COLO668 (cell line): ENCODE results near the gene ACKR3.

Experiments used
- DNase-seq: peaks from one replicate; lab custom pipeline; 2025; ENCODE audit not compliant: unreplicated experiment; lab: John Stamatoyannopoulos, UW

The ACKR3 gene

GRCh38 chr2:236569573-236569973, at the start of gene ACKR3:
TSS of gene ACKR3 (plus strand) at chr2:236569825. CDS start at chr2:236580466, 10,641 bp downstream.
- DNase-seq = peak; percentile 49

DNA sequence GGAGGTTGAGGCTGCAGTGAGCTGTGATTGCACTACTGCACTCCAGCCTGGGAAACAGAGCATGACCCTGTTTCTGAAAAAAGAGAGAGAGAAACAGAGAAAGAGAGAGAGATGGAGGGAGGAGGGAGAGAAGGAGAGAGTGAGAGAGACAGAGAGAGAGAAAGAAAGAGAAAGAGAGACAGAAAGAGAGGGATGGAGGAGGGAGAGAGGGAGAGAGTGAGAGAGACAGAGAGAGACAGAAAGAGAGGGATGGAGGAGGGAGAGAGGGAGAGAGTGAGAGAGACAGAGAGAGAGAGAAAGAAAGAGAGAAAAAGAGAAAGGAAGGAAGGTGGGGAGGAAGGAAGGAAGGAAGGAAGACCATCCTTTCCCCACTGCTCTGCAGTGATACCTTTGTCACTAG, 48.1 kb upstream of the ACKR3 start:
- DNase-seq = no peak

- no peak for DNase-seq
Observed at GRCh38 chr2:236523249-236523648, 46.4 kb upstream of the ACKR3 start.

DNA sequence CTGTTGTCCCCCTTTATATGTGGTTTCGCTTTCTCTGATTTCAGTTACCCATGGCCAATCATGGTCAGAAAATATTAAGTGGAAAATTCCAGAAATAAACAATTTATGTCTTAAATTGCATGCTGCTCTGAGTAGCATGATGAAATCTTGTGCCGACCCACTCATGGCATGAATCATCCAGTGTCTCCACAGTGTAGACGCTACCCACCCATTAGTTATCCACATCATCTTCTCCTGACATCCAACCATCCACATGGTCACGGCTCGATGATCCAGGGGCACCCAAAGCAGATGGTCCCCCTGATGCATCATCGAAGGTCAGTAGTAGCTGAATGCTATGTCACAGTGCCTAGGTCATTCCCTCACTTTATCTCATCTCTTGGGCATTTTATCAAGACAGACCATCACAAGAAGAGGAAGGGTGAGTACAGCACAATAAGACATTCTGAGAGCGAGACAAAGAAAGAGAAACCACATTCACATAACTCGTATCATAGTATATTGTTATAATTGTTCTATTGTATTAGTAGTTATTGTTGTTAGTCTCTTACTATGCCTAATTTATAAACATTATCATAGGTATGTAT, 44.1 kb upstream of the ACKR3 start:
- DNase-seq = no peak

DNA sequence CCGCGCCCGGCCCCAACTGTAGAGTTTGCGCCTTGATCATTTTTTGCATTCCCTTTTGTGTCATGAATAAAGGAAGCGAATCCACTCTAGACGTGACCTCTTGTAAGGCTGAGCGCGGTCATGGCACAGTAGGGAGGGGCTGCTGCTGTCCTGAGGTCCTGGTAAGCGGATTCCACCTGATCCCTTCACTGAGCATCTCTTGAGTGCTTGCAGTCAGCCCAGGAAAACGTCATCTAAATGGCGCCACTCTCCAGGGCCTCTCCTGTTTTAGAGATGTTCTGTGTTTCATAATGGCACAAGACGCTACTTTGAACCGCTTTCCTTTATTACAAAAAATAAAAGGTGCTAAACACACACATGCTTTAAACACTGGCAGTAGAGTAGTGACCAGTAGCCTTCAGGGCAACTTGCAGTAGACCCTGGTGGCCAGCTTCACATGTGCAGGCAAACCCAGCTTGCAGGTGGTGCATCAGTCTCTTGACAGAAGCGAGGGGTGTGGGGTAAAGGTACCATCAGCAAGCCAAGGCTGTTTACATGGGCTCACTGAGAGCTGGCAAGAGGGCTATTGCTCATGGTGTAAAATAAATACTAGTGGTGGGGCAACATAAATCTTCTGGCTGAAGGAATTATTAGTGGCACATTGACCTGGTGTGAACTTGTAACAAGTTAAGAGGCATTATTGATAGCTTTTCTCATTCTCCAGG, 43.0 kb upstream of the ACKR3 start:
- DNase-seq = peak; percentile 44

GRCh38 chr2:236527159-236527630, 42.4 kb upstream of the ACKR3 start:
- no peak for DNase-seq

DNA sequence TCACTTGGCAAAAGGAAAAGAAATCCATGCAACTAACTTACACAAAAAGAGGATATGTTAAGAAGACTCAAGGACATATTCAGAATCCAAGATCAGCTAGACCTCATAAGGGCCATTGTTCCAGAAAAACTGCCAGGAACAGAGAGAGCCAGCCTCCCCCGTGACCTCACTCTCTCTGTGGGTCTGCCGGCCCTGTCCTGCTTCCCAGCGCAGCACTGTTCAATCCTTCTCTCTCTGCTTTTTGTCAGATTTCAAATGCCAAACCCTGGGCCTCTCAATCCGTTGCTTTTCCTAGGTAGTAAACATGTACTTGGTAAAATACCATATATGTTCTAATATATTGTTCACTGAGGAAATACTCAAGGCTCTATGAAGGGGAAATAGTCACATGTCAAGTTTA, 40.0 kb upstream of the ACKR3 start:
- DNase-seq = no peak

DNA sequence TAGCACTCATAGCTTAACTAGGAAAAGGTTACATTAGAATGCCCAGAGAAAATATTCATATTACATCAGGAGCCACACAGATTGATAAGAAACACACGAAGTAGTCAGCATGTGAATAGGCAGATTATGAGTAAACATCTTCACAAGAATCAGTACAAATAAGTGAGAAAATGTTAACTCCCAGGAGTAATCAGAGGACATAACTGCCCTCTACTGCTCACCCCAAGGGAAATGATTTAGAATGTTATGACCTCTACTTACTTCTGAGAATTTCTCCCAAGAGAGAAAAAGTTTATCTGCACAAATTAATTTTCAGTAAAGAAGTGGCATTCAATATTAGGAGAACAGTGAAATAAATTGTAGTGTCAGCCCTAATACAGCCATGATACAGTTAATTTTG, 39.1 kb upstream of the ACKR3 start:
- DNase-seq = no peak

- no peak for DNase-seq
Observed at GRCh38 chr2:236531195-236531594, 38.4 kb upstream of the ACKR3 start.

DNA sequence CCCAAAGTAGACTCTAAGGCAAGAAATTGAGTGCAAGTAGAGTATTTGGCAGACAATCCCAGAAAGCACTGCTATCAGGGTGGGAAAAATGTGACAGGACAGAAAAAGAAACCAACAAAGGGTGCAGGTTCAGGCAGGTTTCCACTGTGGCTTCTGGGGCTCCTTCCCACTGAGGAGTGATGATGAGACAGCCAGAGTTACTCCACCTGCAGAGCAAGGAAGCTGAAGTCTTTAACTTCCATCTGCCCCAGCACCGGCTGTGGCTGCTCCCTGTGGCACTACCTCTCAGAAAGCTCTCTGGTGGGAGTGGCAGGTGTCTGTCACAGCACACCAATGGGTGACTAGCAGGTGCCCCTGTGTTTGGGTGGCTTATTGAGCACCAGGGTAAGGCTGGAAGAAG, 37.6 kb upstream of the ACKR3 start:
- DNase-seq = no peak

DNA sequence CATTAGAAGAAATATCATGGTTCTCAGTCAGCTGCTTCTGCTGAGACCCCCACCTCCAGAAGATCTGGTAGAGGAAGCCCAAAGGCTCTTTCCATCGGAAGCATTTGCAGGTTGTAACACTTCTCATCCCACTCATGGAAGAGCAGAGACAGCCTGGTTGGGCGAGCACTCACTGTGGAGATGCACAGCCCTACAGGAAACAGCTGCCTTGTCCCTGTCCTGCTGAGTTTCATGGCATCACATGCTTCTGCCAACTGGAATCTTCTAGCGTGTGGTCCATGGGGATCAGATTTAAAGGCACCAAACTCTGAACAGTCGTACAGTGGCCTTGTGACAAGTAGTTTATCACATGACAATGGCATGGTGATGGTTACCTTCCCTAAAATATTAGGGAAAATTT, 36.3 kb upstream of the ACKR3 start:
- DNase-seq = no peak

GRCh38 chr2:236535024-236535423, 34.6 kb upstream of the ACKR3 start:
- DNase-seq = no peak

DNA sequence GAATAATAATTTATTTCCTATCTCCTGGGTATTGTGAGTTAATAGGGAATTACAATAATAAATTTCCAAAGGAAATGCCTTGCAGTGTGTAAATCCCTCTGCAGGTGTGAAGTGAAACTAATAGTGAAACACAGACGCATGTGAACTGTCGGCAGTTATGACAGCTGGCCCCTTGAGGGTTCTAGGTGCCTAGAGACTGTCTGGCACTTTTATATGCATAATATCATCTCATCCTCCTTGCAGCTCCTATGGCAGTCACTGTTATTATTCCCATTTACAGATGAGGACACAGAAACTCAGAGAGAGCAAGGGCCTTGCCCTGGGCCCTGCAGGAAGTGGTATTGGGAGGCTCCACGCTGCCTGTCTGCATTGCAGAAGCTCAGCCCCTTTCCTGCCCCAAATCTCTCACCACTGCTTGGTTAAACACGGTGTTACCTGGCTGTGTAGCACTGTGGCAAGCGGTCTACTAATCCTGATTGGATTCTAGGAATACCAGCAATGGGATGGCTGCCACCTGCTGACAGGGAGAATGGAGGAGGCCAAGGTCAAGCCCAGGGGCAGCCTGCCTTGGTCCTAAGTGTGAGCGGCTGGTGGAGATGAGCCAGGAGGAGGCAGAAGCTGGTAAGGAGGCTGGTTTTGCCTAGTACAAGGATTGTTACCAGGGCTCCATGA, 32.8 kb upstream of the ACKR3 start:
- no peak for DNase-seq

- no peak for DNase-seq
Observed at GRCh38 chr2:236538242-236538641, 31.4 kb upstream of the ACKR3 start.

GRCh38 chr2:236541008-236541562, 28.5 kb upstream of the ACKR3 start:
- DNase-seq = no peak

DNA sequence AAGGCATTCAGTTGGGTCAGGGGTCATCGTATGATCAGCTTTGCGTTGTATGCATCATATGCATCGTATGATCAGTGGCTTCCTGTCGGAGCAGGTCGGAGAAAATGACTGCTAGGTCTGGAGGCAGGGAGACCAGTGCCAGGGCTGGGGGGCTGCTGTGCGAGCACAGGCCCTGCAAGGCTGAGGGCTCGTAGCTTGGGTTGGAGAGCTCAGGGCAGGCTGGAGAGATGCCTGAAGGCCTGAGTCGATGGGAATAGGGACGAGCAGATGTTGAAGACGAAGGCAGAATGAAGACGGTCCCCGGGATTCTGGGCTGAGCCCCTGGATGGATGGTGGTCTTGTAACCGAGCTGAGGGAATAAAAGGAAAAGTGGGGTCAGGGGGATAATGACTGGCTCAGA, 25.3 kb upstream of the ACKR3 start:
- no peak for DNase-seq

- no peak for DNase-seq
Observed at GRCh38 chr2:236545248-236545658, 24.4 kb upstream of the ACKR3 start.

GRCh38 chr2:236545814-236546480, 23.7 kb upstream of the ACKR3 start:
- DNase-seq = no peak

DNA sequence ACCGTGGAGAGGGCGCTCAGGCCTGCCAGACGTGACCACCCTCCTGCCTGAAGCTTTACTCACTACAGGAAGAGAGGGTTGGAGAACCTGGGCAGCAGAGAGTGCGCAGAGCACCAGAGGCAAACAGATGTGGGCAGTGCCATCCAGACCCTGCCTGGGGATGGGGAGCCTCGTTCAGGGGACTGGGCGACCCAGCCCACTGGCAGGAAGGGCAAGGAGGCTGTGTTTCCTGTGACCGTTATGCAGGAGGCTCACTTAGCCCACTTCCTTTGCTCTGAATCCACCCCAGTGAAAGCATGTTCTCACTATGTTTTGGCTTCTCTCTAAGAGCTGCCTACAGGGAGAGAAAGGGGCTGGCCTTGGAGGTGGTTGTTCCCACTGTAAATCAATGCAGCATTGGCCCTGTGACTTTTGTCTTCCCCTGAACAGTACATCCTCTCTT, 23.0 kb upstream of the ACKR3 start:
- no peak for DNase-seq

DNA sequence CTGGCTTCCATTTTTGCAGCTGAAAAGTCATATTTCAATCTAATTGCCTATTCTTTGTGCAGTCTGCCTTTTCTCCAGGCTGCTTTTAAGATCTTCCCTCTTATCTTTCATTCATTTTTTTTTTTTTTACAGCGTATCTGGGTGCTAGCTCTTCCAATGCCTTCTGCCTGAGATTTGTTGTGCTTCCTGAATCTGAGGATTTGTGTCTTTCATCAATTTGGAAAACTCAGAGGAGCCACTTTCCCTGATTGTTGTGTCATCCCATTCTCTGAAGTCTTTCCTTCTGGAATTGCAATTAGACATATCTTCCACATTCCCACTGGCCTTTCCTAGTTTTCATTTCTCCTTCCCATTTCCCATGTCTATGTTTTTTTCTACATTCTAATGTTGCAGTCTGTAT, 21.9 kb upstream of the ACKR3 start:
- DNase-seq = no peak

- no peak for DNase-seq
Observed at GRCh38 chr2:236548179-236548921, 21.3 kb upstream of the ACKR3 start.
